ENCODE data around the gene UGT3A1.

Gene UGT3A1

GRCh38 chr5:35903631-35904203, 87.5 kb downstream of the UGT3A1 start:
- no peak for DNase-seq

- DNase-seq = no peak
Measured at GRCh38 chr5:35902046-35902672, 89.0 kb downstream of the UGT3A1 start.
